ENCODE data around the gene SRXN1. TPM values are rescaled to one million over a fixed set of nuclear protein-coding genes. Genes with fewer than 3 reads are reported as not detected.

Gene SRXN1
- total and polyA plus RNA-seq, 9 of the 15 experiments (the other 6 are each of a cell fraction or from before 2014, with no cell fraction given), result 6.8 to 36.4 (median 21.6) TPM

DNA sequence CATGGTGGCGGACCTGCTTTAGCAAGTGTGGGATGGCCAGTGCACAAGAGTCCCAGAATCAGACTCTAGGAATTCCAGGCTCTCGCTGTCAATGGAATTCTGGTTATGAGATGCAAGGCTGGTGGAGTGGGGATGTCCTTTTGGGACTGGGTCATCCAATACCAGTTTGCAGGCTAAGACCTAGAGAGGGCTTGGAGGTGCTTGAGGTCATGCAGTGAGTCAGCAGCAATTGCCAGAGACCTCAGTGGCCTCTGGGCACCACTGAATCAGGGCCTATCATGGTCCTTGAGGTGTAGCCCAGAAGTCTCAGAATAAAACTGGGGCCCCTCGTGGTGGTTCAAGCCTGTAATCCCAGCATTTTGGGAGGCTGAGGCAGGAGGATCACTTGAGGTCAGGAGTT is 24.0 kb upstream of the SRXN1 start (continued):
- TF ChIP-seq MAFF (IDR thresholded peaks at IDR 0.05; ENCODE audit: low read length) (peak; percentile 56; the same call in 1 of the 2 replicates), PHTF2 (CRISPR knock-in tag; IDR thresholded peaks at IDR 0.05) (no peak), ZFP30 (CRISPR knock-in tag; IDR thresholded peaks at IDR 0.05; ENCODE audit: borderline replicate concordance) (no peak), SOX6 (IDR thresholded peaks at IDR 0.05) (no peak), BRF2 (IDR thresholded peaks at IDR 0.05; ENCODE audit: borderline replicate concordance, insufficient read depth, insufficient read length) (no peak), FOXP1 (CRISPR knock-in tag; IDR thresholded peaks at IDR 0.05) (no peak), MAFK (IDR thresholded peaks at IDR 0.05; ENCODE audit: low read length) (peak; percentile 51), IRF9 (tag; IDR thresholded peaks at IDR 0.05) (no peak), GTF2A2 (tag; IDR thresholded peaks at IDR 0.05) (no peak), HOXB6 (CRISPR knock-in tag; IDR thresholded peaks at IDR 0.05; ENCODE audit: borderline replicate concordance) (no peak), FUS (optimal IDR thresholded peaks at IDR 0.05; ENCODE audit: low read depth, low read length) (no peak), ESRRA (IDR thresholded peaks at IDR 0.05; ENCODE audit: borderline replicate concordance, low read depth) (0 out of 2 replicates have a peak, but pooled peaks have one; percentile 11), STAT6 (CRISPR knock-in tag; IDR thresholded peaks at IDR 0.05) (no peak), PTTG1 (tag; IDR thresholded peaks at IDR 0.05; ENCODE audit: low read depth) (no peak), POU5F1 (IDR thresholded peaks at IDR 0.05; ENCODE audit: borderline replicate concordance, low read depth, low read length, partially characterized antibody) (no peak), GABPA (tag; conservative IDR thresholded peaks at IDR 0.05; ENCODE audit: low read depth) (no peak), LARP7 (IDR thresholded peaks at IDR 0.05) (no peak), ZBTB33 (CRISPR knock-in tag; IDR thresholded peaks at IDR 0.05) (no peak), KDM1A (IDR thresholded peaks at IDR 0.05) (0 out of 4 replicates have a peak, but pooled peaks have one; percentile 8 to 21), JUND (IDR thresholded peaks at IDR 0.05; ENCODE audit: borderline replicate concordance, low read depth, low read length) (peak; percentile 41; the same call in 1 of the 2 replicates), JUND (tag; IDR thresholded peaks at IDR 0.05; ENCODE audit: borderline replicate concordance, low read depth, low read length) (no peak; the same call in 2 of the 3 replicates), ZNF766 (CRISPR knock-in tag; conservative IDR thresholded peaks at IDR 0.05) (no peak), STAT5B (CRISPR knock-in tag; IDR thresholded peaks at IDR 0.05) (no peak)

Data from K562 (cell line).